Globus pallidus (tissue), 1 donor: ENCODE measurements around the gene XG.
"Not testable (repeated sequence)": the region's sequence is repeated elsewhere in the genome, so short reads cannot be mapped to it uniquely, and the experiment has no call there.

ENCODE experiments used
- DNase-seq: peaks from one replicate; pipeline ENCODE4 v3.0.0-alpha.2; 2015; ENCODE audit warnings: low spot score

XG gene

GRCh38 chrX:2733286-2733685, 18.6 kb upstream of the XG start:
- no peak for DNase-seq

GRCh38 chrX:2735270-2735669, 16.6 kb upstream of the XG start:
- DNase-seq: no peak

GRCh38 chrX:2740672-2741071, 11.2 kb upstream of the XG start:
- DNase-seq: no peak

GRCh38 chrX:2741386-2741785, 10.5 kb upstream of the XG start:
- DNase-seq: no peak

- not testable (repeated sequence) for DNase-seq
These were observed 5.6 kb upstream of the XG start for GRCh38 chrX:2746250-2746649.

GRCh38 chrX:2748171-2748814, 3.5 kb upstream of the XG start:
- no peak for DNase-seq

GRCh38 chrX:2748815-2749188, 3.0 kb upstream of the XG start:
- no peak for DNase-seq

- DNase-seq: no peak
These were observed 549 bp upstream of the XG start for GRCh38 chrX:2751291-2751690.

- DNase-seq: not testable (repeated sequence)
These were observed 601 bp downstream of the XG start for GRCh38 chrX:2752441-2752840.

GRCh38 chrX:2755163-2755715, 3.4 kb downstream of the XG start:
- not testable (repeated sequence) for DNase-seq

GRCh38 chrX:2756548-2756947, 4.7 kb downstream of the XG start:
- DNase-seq: no peak

- DNase-seq: no peak
These were observed 9.4 kb downstream of the XG start for GRCh38 chrX:2761246-2761645.

GRCh38 chrX:2762671-2763070, 10.8 kb downstream of the XG start:
- DNase-seq: not testable (repeated sequence)

- not testable (repeated sequence) for DNase-seq
These were observed 13.1 kb downstream of the XG start for GRCh38 chrX:2764766-2765548.

- DNase-seq: no peak
These were observed 13.7 kb downstream of the XG start for GRCh38 chrX:2765549-2765830.

- DNase-seq: no peak
These were observed 15.1 kb downstream of the XG start for GRCh38 chrX:2766906-2767305.

- no peak for DNase-seq
These were observed 16.0 kb downstream of the XG start for GRCh38 chrX:2767631-2768455.

GRCh38 chrX:2769615-2770014, 17.8 kb downstream of the XG start:
- DNase-seq: no peak

GRCh38 chrX:2773166-2774055, 21.6 kb downstream of the XG start:
- DNase-seq: not testable (repeated sequence)

GRCh38 chrX:2774057-2774456, 22.2 kb downstream of the XG start:
- no peak for DNase-seq

- no peak for DNase-seq
These were observed 22.9 kb downstream of the XG start for GRCh38 chrX:2774776-2775175.
